AG09319 (cell line): Measurements from ENCODE around the gene EDARADD.

Experiments used
- DNase-seq: peaks from one replicate; pipeline ENCODE4 v3.0.0-alpha.2; 2010; ENCODE audit warnings: low read depth; ENCODE audit errors: extremely low read depth
- CTCF ChIP-seq: IDR thresholded peaks from 2 replicates; pipeline ENCODE4 v1.5.1; 2011; ENCODE audit warnings: low read depth, mild to moderate bottlenecking, inconsistent platforms, low read length, moderate library complexity

The EDARADD gene

DNA sequence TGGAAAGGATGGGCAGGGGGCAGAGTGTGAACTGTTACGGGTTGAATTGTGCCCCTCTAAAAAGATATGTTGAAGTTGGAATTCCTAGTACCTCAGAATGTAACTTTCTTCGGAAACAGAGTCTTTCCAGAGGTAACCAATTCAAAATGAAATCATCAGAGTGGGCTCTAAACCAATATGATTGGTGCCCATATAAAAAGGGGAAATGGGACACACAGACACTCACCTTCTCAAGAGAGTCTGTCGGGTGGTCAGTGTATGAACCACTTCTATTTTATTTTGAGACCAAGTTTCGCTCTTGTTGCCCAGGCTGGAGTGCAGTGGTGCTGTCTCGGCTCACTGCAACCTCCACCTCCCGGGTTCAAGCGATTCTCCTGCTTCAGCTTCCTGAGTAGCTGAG, 7.6 kb downstream of the EDARADD start:
- DNase-seq, result no peak
- no peak for TF ChIP-seq CTCF

DNA sequence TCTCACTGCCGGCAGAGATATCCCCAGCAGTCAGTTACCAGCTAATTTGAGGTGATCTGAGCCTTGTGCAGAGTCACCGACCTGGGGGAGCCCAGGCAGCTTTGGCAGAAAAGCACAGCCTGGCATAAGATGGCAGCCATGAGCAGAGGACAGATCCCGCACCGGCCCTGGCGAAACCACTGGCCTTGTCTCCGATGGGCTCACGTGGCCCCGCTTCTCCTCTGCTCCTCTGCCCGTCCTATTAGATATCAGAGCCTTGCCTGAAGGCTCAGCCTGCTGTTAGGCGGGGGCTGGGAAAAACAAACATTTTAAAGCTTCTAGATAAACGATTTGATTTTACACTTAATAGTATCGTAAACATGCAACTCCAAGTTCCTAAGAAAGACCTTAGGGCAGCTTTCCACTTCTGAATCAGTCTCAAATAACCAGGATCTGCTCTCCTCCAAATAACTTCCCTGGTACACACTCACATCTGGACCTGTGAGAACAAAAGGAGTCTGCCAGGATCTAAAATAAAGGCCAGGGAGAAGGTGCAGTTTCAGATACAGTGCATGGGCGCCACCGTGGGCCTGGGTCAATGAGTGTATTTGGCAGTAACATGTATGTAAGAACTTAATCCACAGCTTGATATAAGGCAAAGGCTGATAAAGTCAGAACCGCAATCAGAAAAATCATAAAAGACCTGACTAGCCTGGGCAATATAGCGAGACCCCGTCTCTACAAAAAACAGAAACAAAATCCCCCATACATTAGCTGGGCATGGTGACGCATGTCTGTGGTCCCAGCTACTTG, 10.0 kb downstream of the EDARADD start:
- no peak for DNase-seq
- no peak for TF ChIP-seq CTCF

DNA sequence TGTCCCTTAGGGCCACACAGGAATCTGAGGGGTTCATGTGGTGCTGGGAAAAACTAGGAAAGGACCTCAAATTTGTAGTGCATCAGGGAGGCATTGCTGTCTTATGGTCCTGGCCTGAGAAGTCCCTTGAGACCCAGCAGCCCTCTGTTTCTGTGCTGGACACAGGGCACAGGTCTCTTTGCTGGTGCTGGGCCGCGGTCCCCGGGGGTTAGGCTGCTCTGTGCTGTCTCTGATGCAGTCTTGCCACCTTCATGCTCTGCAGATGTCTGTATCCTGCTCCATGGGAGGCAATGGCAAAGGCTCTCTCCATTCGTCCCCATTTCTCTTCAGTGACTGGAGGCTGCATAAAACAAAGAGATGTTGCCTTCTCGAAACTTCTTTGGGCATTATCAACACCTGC, 13.0 kb downstream of the EDARADD start:
- no peak for TF ChIP-seq CTCF
- no peak for DNase-seq

GRCh38 chr1:236413688-236414087, 19.6 kb downstream of the EDARADD start:
- no peak for TF ChIP-seq CTCF
- DNase-seq, result no peak

DNA sequence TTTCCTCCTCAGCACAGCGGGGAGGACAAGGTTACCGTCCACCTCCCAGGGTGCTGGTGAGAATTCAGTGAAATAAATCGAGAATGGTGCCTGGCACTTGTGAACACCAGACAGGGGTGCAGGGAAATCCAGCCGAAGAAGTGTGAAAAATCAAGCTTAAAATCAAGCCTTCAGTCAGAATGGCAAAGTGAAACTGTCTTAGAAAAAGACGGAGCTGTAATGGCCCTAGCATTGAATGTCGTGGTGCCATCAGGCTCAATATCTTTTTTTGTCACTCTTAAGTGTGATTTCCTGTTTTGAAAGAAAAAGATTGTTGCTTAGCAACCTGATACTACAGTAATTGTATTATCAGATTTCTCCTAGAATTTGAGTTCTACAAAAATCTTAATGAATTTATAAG, 22.1 kb downstream of the EDARADD start:
- no peak for TF ChIP-seq CTCF
- DNase-seq, result no peak

GRCh38 chr1:236417336-236417735, 23.2 kb downstream of the EDARADD start:
- no peak for TF ChIP-seq CTCF
- DNase-seq, result no peak

DNA sequence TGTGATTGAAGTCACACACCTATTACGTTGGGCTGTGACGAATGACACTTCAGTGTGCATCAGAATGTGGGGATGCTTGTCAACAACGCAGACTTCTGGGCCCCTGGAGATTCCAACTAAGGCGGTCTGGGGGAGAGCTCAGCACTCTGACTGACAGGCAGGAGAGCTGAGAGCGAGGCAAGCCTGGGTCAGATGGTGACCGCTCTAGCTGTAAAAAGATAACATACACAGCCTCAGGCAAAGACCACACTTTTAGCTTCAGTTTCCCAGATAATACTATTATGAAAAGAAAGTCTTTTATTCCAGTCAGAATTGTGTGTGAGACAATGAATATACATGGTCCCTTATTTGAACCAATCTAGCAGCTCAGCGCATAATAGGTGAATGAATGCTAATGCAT, 25.4 kb downstream of the EDARADD start:
- no peak for DNase-seq
- no peak for TF ChIP-seq CTCF
